ENCODE results near the gene RDH8.

DNA sequence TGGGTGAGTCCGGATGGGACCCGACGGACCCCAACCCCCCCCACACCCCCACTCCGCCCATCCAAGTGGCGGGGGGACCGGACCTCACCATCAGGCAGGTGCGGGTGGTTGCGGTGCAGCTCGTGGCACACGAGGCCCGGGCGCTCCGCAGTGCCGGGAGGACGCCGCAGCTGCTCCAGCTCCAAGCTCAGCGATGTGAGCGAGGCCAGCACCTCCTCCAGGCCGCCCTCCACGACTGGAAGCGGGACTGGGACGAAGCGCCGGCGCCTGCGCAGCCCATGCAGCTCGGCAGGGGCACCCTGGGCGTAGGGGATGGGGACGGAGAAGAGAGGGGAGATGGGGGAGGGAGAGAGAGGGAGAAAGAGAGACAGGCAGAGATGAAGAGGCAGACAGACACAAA is 46.8 kb upstream of the RDH8 start:
- TF ChIP-seq, protein P1, sequence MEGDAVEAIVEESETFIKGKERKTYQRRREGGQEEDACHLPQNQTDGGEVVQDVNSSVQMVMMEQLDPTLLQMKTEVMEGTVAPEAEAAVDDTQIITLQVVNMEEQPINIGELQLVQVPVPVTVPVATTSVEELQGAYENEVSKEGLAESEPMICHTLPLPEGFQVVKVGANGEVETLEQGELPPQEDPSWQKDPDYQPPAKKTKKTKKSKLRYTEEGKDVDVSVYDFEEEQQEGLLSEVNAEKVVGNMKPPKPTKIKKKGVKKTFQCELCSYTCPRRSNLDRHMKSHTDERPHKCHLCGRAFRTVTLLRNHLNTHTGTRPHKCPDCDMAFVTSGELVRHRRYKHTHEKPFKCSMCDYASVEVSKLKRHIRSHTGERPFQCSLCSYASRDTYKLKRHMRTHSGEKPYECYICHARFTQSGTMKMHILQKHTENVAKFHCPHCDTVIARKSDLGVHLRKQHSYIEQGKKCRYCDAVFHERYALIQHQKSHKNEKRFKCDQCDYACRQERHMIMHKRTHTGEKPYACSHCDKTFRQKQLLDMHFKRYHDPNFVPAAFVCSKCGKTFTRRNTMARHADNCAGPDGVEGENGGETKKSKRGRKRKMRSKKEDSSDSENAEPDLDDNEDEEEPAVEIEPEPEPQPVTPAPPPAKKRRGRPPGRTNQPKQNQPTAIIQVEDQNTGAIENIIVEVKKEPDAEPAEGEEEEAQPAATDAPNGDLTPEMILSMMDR (IDR thresholded peaks at IDR 0.05): no peak
- no peak for TF ChIP-seq EZH2phosphoT487 (IDR thresholded peaks at IDR 0.05)
